Measurements from ENCODE around the gene FMR1.

DNA sequence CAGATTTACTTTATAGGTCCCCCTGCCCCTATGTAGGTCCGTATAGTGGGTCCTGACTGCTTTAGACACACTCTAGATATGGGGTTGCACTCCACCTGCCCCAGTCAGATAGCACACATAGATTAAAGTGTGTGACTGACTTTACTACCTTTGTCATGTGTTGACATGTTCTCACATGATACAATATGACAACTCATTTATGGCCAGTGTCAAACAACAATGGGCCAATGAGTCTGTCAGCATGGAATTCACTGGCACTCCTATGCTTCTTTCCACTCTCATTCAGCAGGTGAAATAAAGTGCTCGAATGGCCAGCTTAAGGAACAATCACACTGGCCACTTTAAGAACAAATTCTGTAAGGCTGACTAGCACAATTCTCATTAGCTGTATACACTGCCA lies 45.6 kb downstream of the FMR1 start:
- TF ChIP-seq, protein P1, sequence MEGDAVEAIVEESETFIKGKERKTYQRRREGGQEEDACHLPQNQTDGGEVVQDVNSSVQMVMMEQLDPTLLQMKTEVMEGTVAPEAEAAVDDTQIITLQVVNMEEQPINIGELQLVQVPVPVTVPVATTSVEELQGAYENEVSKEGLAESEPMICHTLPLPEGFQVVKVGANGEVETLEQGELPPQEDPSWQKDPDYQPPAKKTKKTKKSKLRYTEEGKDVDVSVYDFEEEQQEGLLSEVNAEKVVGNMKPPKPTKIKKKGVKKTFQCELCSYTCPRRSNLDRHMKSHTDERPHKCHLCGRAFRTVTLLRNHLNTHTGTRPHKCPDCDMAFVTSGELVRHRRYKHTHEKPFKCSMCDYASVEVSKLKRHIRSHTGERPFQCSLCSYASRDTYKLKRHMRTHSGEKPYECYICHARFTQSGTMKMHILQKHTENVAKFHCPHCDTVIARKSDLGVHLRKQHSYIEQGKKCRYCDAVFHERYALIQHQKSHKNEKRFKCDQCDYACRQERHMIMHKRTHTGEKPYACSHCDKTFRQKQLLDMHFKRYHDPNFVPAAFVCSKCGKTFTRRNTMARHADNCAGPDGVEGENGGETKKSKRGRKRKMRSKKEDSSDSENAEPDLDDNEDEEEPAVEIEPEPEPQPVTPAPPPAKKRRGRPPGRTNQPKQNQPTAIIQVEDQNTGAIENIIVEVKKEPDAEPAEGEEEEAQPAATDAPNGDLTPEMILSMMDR (IDR thresholded peaks at IDR 0.05 in 4 of 5, conservative IDR thresholded peaks at IDR 0.05 in 1 of 5), result no peak
- TF ChIP-seq POLR2A (IDR thresholded peaks at IDR 0.05), result no peak

Data from gastrocnemius medialis (tissue), 4 donors.